Stimulated activated CD4-positive, alpha-beta T cell treated with anti-CD3 and anti-CD28 coated beads, Interleukin-12 subunit alpha, Interleukin-12 subunit beta, amount 100 ng/mL, for 24 hours (primary cell): ENCODE measurements around the gene GPR75.

Source experiments
- DNase-seq, 2 experiments: peaks; one replicate each; pipeline ENCODE4 v3.0.0-alpha.2; 2020; ENCODE audit warnings: low read depth in 2 of 2

Gene GPR75

DNA sequence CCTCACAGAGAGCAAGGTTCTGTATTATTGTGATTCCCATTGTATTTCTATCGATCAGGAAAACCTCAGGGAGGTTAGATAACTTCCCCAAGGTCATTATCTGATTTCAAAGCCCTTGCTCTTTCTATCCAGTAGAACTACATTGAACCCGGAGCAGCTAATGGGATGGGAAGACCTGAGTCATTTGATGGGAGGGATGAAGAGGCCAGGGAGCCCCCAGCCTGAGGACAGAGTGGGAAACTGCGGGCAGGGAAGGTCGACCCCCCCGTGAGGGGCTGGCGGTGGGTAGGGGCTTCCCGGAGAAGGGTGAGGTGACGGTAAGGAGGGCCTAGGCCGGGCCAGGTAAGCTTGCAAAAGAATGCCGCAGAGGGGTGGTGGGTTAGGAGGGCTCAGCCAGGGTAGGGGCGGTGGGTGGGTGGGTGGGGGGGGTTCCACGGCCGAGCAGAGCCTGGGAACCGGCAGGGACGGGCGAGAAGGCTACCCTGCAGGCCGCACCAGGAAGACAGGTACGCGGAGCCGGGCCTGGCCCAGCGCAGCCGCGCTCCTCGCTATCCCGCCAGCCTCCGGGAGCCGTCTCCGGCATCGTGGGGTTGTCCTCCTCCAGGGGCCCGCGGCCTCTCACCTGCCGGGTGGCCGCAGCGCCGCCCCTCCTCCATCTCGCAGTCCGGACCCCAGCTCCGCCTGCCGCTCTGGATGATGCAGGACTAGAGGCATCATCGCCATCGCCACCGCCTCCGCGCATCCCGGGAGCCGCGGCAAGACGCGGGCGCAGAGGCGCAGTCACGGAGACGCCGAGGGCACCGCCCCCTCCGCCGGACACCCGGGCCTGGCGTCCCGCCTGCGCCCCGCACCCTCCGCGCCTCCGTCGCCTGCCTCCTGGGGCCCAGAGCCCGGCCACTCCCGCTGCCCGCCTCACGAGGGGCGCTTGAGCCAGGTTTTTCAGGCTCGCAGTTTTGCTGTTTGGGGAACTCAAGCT, at the start of gene GPR75:
TSS of gene GPR75 (minus strand) at position 762 of the 976 bp plus-strand sequence. CDS start 5,211 bp downstream, outside the sequence.
- DNase-seq = no peak

DNA sequence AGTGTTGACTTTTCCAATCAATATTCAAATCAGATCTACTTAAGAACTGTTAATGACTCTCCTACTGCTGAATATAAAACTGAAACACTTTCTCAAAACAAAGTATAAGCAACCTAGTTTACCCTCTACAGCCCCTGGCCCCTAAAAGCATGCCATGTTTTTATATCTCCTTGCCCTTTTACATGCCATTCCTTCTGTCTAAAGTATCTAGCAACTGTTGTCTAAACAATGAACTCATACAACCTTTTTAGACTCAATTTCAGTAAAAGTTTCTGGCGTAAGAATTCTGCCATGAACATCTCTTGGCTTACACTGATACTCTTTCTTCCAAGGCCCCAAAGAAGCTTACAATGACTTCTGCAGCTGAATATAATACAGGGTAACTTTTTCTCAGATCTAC, 47.8 kb upstream of the GPR75 start:
- no peak for DNase-seq

DNA sequence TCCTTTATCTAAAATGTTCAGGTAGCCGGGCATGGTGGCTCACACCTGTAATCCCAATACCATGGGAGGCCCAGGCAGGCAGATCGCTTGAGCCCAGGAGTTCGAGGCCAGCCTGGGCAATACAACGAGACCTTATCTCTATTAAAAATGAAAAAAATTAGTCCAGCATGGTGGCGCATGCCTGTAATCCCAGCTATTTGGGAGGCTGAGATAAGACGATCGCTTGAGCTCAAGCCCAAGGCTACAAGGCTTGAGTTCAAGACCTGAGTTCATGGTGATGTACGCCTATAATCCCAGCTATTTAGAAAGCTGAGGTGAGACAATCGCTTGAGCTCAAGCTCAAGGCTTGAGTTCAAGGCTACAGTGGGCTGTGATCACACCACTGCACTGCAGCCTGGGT, 45.6 kb upstream of the GPR75 start:
- DNase-seq = no peak

DNA sequence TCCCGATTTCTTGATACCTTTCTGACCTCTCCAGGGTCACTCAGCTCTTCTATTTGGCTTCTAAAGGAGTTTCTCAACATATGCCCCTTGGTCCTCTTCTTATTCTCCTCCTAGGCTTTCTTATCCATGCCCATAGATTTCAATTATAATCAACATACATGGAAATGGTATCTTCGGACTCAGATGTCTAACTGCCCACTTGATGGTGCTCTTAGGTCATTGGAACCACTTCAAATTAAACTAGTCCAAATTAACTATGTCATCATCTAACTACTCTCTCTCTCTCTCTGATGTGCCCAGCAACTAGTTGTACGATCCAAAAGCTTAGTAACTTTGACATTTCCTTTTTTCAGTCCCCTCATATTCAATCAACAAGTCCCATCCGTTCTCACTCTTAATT, 43.2 kb upstream of the GPR75 start:
- DNase-seq = no peak

DNA sequence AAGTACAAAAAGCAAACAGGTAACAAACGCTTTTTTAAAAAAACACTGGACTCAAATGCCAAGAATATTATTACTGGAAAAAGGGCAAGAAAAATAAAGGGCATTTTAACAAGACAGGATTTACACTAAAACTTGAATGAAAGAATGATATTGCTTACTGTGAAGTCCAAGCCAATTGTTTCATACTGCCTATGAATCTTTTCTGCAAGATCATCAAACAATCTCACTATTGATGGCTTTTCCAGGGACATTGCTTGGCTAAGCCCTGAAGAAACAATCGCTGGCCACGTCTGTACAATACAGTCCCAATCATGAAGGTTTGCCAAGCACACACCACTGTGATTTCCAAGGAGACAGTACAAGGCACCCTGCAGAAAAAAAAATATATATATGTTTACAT, 41.4 kb upstream of the GPR75 start:
- no peak for DNase-seq

DNA sequence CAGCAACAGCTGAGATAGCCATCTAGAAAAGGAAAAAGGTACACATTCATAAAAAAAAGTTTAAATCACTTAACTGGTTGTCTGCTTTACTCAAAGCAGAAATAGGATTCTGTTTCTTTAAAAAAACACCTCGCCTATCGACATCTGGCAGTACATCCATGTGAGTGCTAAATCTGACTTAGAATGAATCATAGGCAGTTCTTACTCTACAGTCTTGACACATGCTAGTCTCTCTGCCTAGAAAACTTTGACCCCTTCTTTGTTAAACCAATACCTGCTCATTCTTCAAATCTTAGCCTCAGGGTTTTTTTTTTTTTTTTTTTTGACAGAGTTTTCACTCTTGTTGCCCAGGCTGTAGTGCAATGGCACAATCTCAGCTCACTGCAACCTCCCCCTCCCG, 37.1 kb upstream of the GPR75 start:
- no peak for DNase-seq

DNA sequence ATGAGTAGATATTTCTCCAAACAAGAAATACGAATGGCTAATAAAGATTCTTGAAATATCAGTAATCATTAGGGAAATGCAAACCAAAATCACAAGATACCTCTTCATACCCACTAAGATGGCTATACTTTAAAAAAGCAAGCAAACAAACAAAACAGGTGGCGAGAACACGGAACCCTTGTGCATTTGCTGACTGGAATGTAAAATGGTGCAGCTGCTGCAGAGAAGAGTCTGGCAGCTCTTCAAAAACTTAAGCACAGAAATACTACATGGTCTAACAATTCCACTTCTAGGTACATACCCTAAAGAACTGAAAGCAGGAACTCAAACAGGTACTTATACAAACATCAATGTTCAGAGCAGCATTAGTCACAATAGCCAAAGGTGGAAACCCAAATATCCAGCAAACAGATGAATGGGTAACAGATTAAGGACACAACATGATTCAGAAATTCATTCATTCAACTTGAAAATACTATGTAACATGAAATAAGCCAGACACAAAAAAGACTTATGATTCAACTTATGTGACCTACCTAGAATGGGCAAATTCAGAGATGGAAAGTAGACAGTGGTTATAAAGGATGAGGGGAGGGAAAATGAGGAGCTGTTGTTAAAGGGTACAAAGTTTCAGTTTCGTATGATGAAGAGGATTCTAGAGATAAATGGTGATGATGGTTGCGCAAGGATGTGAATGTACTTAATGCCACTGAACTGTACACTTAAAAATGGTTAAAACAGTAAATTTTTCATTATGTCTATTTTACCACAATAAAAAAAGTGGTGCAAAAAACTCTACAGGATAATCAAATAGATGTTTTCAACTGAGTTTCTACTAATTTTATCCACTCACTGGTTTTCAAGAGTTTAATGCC, 26.9 kb upstream of the GPR75 start:
- DNase-seq = no peak

DNA sequence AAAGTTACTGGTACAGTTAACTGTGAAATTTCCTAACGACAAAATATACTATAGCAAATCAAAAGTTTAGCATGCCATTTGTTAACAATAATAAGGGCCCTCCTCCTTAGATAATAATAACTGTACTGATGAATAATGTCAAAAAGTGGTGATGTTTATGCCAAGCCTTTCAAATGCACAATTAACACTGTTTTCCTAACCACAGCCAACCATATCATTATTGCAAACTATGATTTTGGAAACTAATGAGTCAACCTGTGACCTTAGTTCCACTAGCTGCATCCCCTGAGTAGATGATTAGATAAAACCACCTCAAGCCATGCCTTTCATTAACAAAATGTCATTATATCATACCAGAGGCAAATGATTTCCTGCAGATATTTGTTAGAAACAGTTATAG, 25.1 kb upstream of the GPR75 start:
- no peak for DNase-seq

DNA sequence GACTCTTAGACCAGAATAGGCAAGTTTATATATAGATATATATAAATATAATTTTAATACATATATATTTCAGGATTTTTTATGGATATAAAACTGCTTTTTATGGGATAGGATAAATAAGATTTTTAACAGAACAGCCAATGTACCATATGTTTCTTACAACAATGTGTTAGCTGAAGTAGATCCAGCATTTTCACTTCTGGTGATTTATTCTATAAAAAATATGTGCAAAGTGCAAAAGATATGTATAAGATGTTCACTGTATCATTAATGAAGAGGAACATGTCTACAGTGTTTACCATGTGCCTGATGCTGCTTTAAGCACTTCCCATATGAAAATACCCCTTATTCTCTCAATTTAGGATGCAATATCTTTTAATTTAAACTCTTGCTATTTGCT, 22.2 kb upstream of the GPR75 start:
- DNase-seq = no peak

DNA sequence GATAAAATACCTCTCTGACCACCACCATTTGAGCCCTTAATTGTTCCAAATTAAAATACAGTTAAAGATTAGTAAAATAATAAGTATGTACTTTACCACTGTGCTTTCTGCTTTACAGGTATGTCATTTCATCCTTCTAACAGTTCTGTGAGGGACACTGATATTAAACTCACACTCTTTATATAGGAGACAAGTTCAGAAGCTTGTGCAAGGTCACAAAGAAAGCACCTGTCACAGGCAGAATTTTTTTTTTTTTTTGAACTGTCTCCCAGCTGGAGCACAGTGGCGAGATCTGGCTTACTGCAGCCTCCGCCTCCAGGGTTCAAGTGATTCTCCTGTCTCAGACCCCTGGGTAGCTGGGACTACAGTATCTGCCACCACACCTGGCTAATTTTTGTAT, 21.6 kb upstream of the GPR75 start:
- no peak for DNase-seq

DNA sequence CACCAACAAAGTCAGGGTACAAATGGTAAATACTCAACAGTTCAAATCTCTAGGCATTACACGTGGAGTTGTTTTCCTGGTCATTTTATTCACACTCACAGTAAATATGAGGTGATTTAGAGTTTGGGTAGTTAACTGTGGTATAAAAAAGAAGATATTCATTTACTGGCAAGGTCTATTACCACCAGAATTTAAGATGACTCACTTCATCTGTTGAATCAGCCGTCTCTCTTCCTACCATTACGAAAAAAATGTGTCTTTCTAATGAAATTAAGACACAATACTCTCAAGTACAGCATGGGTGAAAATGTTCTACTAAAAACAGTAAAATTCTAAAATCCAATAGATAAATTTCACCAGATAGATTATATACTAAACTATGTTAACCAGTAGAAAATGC, 21.0 kb upstream of the GPR75 start:
- DNase-seq = no peak

DNA sequence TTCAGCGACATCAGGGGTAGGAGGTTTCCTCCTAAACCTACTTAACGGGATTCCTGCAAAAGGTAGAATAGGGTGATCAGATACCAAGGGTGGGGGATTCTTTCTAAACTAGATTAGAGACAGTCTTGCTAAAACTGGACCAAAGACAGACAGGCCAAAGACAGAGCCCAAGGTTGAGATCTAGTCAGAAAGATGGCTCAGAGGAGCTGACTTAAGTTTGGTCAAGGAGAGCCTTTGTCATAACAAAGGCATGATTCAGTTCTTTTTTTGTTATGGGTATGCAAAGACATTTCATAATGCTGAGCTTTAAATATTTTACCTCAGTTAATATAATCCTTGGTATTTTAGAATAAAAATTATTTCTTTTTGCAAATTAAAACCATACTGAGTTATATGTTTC, 17.8 kb upstream of the GPR75 start:
- DNase-seq = no peak

DNA sequence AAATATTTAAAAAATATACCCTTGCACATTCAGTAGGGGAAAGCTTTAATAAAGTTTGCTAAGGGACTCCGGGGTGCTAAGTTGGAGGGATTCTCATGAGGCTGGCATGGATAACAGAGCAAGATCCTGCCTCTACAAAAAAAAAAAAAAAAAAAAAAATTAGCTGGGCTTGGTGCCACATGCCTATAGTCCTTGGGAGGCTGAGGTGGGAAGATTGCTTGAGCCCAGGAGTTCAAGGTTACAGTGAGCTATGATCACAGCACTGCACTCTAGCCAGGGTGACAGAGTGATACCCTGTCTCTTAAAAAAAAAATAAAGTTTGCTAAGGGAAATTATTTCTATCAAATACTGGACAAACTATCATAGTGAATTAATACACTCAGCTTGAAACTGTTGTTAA, 17.3 kb upstream of the GPR75 start:
- DNase-seq = no peak

DNA sequence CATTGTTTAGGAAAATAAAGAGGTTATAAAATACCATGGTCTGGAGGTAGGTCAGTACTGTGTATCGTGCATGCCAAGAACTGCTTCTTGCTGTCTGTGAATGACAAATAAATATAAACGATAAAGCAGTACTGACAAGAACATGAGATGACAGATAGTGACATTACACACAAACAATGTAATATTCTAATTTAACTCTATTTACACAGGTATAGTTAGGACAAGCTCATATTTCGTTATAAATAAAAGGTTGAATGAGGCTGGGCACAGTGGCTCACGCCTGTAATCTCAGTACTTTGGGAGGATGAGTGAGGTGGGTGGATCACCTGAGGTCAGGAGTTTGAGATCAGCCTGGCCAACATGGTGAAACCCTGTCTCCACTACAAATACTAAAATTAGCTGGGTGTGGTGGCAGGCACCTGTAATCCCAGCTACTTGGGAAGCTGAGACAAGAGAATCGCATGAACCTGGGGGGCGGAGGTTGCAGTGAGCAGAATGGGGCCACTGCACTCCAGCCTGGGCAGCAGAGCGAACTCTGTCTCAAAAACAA, 14.7 kb upstream of the GPR75 start:
- no peak for DNase-seq

DNA sequence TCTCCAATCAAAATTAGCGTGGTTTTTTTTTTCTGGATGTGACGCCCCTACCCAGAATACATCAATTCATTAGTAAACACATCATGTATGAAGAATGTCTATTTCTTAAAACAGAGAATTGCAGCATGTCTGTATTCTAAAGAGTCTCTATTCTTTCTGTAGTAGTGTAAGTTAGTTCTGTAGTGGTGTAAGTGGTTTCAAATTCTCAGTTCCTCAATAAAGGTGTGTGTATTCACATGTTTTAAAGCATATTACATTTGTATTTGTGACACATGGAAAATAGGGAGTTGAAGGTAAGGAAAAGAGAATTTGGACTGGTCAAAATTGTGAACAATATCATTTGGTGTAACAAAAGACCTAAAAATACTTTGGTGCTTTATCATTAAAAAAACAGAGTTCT, 8.0 kb upstream of the GPR75 start:
- DNase-seq = no peak

DNA sequence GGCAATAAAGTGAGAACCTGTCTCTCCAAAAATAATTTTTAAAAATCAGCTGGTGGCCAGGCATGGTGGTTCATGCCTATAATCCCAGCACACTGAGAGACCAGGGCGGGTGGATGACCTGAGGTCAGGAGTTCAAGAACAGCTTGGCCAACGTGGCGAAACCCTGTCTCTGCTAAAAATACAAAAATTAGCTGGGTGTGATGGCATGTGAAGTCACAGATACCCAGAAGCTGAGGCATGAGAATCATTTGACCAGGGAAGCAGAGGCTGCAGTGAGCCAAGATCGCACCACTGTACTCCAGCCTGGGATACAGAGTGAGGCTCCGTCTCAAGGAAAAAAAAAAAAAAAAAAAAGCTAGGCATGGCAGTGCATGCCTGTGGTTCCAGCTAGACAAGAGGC, 7.4 kb upstream of the GPR75 start:
- no peak for DNase-seq

DNA sequence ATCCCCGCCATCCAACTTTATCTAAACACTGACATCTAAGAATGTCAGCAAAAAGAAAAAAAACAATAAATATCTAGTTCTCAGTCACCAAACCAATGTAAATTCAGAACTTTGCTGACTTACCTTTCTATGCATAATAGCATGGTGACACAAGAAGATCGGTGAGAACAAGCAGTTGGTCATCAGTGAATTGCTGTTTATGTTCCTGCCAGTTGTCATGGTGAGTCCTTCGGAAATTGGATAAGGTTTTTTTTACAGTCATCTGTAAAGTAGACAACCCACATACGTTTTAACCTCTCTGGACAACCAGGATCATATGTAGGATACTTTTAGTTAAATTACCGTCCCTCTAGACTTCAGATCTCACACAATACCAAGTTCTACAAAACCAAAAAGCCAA, 6.2 kb upstream of the GPR75 start:
- no peak for DNase-seq

DNA sequence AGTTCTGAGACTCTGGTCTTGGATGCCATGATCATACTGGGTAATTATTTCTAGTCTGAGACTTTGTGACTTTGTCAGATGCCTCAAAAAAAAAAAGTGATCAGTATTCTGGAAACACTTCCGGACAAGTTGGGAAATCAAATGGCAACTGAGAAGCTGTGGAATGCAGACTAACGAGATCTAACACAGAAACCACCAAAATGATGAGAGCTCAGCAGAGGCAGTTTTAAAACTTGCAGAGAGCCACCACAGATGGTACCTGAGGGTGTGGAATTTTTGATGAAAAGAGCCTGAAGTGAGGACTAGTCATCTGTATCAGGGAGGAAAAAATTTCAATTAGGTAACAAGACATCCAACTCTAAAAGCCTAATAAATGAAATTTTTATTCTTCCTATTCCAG, 5.5 kb upstream of the GPR75 start:
- no peak for DNase-seq

DNA sequence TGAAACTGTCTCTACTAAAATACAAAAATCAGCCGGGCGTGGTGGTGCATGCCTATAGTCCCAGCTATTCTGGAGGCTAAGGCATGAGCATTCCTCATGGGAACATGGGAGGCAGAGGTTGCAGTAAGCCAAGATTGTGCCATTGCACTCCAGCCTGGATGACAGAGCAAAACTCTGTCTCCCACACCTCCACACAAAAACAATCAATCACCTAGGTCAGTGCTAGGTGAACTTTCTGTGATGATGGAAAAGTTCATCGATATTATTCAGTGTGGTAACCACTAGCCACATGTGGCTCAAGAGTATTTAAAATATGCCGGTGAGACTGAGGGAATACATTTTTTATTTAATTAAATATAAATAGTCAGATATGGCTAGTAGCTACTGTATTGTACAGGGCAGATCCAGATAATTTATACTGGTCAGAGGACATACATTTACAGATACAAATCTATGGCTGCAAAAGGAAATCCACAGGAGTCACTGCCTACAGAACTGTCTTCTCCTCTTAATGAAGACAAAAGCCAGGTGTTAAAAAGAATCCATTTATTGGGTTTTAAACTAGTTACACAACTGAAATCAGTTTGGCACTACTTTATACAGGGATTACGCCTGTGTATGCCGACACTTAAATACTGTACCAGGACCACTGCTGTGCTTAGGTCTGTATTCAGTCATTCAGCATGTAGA, 3.9 kb upstream of the GPR75 start:
- no peak for DNase-seq

DNA sequence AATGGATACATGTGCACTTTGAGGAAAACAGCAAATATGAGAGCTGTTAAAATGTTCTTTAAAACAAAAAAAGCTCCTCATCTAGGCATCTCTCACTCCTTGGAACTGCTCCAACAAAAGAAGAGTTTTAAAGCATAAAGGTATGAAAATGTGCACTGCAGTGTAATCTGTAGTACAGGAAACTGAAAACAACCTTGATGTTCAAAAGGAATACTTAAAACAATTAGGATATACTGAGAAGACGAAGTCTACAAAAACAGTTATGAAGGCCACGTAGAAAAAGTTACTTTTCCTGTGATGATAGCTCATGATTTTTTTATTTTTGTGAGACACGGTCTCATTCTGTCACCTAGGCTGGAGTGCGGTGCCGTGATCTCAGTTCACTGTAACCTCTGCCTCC, 2.1 kb upstream of the GPR75 start:
- DNase-seq = no peak

DNA sequence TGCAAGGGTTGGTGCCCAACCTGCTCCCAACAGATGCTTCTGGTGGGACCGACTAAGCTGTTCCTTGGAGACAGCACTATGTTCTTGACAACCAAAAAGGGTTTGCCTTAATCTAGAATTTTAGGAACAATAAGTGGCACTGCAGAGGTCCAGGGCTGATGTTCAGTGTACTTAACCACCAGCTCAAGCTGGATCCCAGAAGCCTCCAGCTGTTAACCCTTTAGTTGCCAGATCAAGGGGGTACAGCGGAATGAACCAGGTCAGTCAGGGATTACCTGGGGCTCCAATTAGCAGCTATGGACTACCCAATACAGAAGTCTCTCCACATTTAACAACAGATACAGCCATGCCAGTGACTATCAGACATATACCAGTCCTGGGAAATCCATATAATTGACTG, 3.5 kb downstream of the GPR75 start:
- DNase-seq = no peak

DNA sequence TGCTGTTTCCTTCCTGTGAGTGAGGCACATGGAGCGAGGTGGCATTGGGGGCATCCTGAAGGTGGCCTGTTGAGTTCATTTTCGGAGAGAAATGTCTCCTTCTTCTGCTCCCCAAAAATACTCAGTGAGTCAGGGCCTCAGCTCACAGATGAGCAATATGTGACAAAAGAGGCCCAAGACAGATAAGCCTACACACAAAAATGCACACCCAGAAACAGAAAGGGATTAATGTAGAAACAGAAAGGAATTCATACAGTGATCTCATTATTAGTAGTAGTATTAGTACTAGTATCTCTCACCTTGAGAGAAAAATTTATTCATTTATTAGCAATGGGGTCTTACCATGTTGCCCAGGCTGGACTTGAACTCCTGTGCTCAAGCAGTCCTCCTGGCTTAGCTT, 5.1 kb downstream of the GPR75 start:
- no peak for DNase-seq
